GM18870 (cell line): ENCODE measurements around the gene ANKLE2.
"Not testable (repeated sequence)": the region's sequence is repeated elsewhere in the genome, so short reads cannot be mapped to it uniquely, and the experiment has no call there.

ENCODE experiments used
- ATAC-seq: cut with Tn5 transposase; IDR thresholded peaks from one replicate; pipeline ENCODE4 v1.9.1; 2021; ENCODE audit warnings: moderate library complexity; ENCODE audit not compliant: unreplicated experiment

ANKLE2 gene

GRCh38 chr12:132720606-132721345, 40.9 kb downstream of the ANKLE2 start:
- ATAC-seq: no peak

GRCh38 chr12:132719954-132720324, 41.7 kb downstream of the ANKLE2 start:
- no peak for ATAC-seq

- no peak for ATAC-seq
These were observed 42.3 kb downstream of the ANKLE2 start for GRCh38 chr12:132719141-132719953.

- ATAC-seq: no peak
These were observed 43.0 kb downstream of the ANKLE2 start for GRCh38 chr12:132718644-132719043.

DNA sequence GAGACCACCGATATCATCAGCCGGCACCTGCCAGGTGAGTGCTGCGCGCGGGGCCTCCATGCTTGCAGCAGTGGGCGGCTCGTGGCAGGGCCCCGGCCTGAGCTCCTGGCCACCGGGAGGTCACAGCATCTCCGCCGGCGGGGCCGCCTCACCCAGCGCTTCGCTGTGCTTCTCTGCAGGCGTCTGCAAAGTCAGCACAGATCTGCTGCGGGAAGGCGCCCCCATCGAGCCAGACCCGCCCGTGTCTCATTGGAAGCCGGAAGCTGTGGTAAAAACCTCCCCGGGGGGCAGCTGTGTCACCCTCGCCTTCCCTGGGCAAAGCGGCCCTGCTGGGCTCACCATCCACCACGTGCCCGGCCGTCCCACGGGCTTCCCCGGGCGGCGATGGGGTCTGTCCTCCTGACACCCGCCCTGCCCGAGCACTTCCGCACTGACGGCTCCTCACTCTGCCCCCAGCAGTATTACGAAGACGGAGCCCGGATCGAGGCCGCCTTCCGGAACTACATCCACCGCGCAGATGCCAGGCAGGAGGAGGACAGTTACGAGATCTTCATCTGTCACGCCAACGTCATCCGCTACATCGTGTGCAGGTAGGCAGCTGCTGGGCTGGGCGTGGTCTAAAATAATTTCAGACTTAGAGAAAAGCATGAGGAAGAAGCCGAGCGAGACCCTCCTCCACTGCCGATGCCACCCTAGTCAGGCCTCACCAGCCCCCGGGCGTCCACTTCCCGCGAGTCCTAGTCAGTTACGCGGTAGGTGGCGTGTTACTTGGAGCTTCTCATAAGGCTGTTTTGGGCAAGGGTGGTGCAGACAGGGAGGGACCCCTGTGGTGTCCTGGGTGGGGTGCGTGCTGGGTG, 43.9 kb downstream of the ANKLE2 start:
- no peak for ATAC-seq

DNA sequence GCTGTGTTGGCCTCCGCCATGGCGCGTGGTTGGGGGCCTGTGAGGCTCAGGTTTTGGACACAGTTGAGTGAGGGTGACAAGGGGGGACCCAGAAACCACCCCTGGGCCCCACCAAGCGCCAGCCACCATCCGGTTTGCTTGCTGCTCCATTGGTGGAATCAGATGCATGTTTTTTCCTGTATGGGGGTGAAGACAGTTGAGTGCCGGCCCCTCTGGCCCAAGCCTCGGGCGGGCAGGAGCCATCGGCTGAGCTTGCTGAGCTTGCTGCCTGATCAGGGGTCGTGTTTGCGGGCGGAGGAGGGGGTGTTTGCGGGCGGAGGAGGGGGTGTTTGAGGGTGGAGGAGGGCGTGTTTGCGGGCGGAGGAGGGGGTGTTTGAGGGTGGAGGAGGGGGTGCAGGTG, 44.6 kb downstream of the ANKLE2 start:
- ATAC-seq: no peak

DNA sequence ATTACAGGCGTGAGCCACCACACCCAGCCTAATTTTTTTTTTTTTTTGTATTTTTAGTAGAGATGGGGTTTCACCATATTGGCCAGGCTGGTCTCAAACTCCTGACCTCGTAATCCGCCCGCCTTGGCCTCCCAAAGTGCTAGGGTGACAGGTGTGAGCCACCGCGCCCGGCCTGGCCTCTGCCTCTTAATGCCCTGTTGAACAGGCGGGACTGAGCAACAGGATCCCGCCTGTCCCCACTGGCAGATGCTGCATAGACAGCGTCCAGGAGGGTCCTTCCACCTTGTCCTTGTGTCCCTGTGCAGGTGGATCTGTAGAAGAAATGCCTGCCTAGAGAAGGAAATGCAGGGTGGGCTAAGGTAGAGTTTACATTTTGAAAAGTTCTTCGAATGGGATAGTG, 45.3 kb downstream of the ANKLE2 start:
- no peak for ATAC-seq

DNA sequence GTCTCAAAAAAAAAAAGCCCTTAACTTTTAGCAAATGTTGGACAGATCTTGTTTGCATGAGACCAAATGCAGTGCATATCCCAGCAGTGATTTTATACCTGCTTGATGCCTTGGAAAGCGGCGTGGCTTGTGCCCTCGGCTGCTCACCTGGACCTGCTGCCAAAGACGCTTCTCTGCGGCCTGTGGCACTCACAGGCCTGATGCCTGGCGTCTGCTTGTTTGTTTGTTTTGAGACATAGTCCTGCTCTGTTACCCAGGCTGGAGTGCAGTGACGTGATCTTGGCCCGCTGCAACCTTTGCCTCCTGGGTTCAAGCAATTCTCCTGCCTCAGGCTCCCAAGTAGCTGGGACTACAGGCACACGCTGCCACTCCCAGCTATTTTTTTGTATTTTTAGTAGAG, 45.8 kb downstream of the ANKLE2 start:
- no peak for ATAC-seq

- ATAC-seq: no peak
These were observed 48.5 kb downstream of the ANKLE2 start for GRCh38 chr12:132713123-132713522.

DNA sequence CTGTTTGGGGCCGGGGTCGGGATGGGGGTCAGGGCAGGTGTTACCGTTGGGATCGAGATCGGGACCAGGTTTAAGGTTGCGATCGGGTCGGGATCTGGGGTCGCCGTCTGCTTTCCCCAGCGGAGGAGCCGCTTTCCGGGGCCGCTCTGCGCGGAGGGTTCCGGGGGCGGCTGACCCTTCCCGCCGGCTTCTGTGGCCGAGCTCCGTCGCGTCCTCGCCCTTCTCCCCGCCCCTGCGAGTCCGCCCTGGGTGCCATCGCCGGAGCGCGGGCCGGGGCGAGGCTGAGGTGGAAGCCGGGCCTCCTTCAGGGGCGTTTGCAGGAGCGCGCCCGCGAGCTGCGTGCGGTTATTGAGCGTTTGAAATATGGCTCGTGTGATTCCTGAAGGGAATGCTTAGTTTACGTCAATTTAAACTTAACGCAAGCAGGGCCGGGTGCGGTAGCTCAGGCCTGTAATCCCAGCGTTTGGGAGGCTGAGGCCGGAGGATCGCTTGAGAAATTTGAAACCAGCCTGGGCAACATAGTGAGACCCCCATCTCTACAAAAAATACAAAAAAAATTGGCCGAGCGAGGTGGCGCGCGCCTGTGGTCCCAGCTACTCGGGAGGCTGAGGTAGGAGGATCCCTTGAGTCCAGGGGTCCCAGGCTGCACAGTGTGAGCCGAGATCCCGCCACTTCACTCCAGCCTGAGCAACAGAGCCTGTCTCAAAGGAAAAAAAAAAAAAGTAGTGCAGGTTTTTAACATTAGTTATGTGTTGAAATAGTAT, 50.4 kb downstream of the ANKLE2 start:
- ATAC-seq: no peak

DNA sequence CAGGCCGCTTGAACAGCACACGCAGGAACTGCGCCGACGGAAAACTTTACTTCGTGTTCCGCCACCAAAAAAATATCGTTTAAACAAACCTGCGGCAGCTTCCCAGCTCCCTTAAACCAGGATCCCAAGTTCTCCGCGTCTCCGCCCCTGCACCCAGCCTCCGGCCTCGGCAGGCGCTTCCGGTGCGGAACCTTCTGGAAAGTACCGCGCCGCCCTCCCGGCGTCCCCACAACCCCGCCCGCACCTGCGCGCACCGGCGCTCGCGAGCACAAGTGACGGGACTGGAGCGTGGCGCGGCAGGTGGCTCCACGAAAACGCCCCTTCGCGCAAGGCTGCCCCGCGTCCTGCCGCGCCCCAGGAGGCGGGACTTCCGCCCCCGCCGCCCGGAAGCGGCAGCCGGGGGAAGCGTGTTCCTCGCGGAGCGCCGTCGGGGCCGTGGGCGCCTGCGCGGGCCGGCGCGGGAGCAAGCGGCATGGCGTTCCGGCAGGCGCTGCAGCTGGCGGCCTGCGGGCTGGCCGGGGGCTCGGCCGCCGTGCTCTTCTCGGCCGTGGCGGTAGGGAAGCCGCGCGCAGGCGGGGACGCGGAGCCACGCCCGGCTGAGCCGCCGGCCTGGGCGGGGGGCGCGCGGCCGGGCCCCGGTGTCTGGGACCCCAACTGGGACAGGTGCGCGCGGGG, 51.1 kb downstream of the ANKLE2 start, which contains the start of gene PGAM5:
Gene PGAM5, plus strand, starts transcription at position 438 of the 675 bp plus-strand sequence. Its CDS starts 35 bp downstream, at position 473.
- peak; percentile 64 for ATAC-seq

DNA sequence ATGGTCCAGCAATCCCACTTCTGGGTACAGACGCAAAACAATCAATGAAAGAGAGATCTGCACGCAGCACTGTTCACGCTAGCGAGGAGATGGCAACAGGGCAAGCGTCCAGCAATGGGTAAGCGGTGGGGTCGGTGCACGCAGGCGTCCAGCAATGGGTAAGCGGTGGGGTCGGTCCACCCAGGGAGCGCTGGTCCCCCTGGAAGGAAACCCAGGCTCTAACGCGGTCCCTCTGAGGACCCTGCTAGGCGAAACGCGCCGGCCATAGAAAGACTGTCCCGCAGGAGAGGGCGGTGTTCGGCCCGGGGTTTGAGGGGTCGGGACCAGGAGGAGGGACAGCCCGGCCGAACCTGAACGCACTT, 51.6 kb downstream of the ANKLE2 start:
- ATAC-seq: peak; percentile 30

DNA sequence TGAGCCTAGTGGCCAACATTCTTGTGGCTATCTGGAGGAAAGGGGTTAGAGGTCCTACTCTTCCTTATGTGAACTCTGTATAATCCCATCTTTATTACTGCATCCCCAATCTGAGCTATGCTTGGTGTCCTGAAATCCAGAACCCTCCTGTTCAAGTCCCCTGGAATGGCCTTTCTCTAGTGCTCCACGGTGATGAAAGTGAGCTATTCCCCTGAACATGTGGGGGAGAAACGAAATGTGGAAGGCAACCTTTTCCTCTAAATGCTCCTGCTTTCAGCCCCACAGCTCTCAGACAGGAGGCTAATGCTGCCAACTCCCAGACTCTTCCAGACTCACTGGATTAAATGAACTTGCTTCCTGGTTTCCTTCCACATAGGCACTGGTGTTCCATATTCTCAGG, 53.5 kb downstream of the ANKLE2 start:
- ATAC-seq: no peak

GRCh38 chr12:132707241-132707640, 54.4 kb downstream of the ANKLE2 start:
- no peak for ATAC-seq

DNA sequence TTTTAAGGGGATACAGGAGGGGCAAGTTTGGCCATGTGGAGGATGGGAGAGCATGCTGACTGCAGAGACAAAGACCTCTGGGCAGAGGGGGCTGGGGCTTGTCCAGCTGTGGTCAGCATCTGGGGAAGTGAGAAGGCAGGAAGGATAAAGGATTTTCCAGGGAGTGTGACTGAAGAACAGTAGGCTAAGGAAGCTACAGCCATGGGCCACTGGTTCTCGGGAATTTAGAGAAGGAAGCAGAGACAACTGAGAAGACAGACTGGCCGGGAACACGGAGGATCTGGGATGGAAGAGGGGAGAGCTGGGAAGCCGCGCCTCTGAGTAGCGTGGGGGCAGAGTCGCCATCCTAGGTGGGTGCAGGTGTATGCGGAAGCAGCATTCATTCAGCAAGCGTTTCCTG, 58.0 kb downstream of the ANKLE2 start:
- ATAC-seq: no peak

GRCh38 chr12:132702640-132703039, 59.0 kb downstream of the ANKLE2 start:
- no peak for ATAC-seq

GRCh38 chr12:132700212-132700822, 61.3 kb downstream of the ANKLE2 start:
- no peak for ATAC-seq

GRCh38 chr12:132698341-132698740, 63.3 kb downstream of the ANKLE2 start:
- ATAC-seq: no peak

DNA sequence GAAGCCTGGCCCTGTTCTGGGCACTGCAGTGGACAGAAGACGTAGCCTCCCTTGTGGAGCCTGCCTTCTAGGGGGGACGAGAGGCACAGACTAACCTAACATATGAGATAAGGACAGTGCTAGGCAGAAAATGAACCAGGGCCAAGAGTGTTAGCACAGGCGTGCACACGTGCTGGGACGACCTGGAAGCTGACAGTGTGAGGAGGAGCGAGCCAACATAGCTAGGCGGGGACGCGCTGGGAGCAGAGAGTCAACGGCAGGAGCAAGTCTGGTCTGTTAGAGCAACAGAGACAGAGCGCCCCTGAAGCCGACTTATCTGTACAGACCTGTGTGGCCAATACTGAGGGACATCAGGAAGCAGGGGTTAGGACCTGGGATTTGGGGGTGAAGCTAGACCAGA, 66.2 kb downstream of the ANKLE2 start:
- ATAC-seq: no peak

- ATAC-seq: not testable (repeated sequence)
These were observed 66.7 kb downstream of the ANKLE2 start for GRCh38 chr12:132694888-132695287.
